Right lobe of liver (tissue), 4 donors: Measurements from ENCODE around the gene DYNC1LI2.

Source experiments
- POLR2A ChIP-seq: fragments of 450-650 bp; IDR thresholded peaks from one replicate; pipeline ENCODE4 v1.6.1; 2017; ENCODE audit warnings: antibody characterized with exemption, mild to moderate bottlenecking
- TF ChIP-seq, protein P1 (sequence below), 4 donors: fragments of 200-600 bp in 3 of 4; fragments of 450-650 bp in 1 of 4; IDR thresholded peaks; one replicate each; pipeline versions ENCODE4 v1.5.1 to v1.8.0; 2016 to 2022; ENCODE audit warnings: antibody characterized with exemption in 4 of 4, mild to moderate bottlenecking in 2 of 4
- donor health status: DM: no; HTN: no; CAD: no.
- donor health status: DM: no; HTN: no; CAD: no.
- donor health status: DM: no; HTN: yes; CAD: no.

DNA sequence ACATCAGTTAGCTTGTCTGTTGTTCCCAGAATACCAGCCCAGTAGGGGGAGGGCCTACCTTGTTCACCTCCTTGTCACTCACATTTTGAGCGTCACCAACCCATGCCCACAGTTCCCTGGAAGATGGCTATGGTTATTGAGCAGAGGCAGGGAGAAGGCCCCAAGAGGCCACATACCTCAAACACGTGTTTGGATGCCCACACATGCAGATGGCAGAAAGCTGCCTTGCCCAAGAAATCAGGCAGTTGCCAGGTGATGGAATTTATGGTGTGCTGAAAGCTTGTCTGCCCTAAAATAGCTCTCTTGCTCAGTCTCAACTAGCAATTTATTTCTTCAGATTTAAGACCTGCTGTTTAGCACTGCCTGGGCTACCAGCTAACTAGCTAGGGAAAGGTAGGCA, 38.3 kb downstream of the DYNC1LI2 start:
- TF ChIP-seq POLR2A, result no peak
- TF ChIP-seq, protein P1, sequence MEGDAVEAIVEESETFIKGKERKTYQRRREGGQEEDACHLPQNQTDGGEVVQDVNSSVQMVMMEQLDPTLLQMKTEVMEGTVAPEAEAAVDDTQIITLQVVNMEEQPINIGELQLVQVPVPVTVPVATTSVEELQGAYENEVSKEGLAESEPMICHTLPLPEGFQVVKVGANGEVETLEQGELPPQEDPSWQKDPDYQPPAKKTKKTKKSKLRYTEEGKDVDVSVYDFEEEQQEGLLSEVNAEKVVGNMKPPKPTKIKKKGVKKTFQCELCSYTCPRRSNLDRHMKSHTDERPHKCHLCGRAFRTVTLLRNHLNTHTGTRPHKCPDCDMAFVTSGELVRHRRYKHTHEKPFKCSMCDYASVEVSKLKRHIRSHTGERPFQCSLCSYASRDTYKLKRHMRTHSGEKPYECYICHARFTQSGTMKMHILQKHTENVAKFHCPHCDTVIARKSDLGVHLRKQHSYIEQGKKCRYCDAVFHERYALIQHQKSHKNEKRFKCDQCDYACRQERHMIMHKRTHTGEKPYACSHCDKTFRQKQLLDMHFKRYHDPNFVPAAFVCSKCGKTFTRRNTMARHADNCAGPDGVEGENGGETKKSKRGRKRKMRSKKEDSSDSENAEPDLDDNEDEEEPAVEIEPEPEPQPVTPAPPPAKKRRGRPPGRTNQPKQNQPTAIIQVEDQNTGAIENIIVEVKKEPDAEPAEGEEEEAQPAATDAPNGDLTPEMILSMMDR (IDR thresholded peaks at IDR 0.05), result no peak
